NCI-H69 (cell line): ENCODE results near the gene HEXIM1.

Source experiments
- DNase-seq: peaks from one replicate; lab custom pipeline; 2025; lab: John Stamatoyannopoulos, UW

Gene HEXIM1

DNA sequence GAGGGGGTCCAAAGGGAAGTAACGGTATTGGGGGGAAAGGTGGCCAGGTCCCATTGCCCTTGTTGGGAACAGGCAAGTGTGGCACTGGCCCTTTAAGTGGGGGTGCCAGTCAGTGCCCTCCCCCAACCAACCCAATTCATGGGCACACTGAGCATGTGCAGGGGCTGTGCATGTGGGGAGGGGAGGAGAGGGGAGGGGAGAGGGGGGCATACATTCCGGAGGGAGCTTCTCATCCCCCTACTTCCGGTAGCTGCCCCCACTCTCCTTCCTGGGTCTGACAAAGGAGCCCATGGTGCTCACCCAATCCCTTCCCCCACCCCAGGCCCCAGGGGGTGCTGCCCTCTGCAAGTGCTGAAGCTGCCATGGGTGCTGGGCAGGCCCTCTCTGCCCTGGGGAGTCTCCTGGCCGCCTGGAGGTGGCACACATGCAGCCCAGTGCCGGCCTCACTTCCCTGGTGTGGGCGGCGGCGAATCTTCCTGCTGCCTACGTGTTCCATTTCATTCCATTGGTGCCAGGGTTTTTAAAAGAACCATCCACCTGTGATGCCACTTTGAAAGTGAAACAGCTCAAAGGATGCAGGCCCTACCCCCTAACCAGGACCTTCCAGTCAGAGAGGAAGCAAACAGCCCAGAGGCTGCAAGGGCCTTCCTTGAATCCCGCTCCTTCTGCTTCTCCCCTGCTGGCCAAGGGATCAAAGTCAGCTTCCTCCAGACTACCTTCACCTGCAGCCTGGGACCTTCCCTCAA lies 24.4 kb downstream of the HEXIM1 start:
- DNase-seq = peak; percentile 87

DNA sequence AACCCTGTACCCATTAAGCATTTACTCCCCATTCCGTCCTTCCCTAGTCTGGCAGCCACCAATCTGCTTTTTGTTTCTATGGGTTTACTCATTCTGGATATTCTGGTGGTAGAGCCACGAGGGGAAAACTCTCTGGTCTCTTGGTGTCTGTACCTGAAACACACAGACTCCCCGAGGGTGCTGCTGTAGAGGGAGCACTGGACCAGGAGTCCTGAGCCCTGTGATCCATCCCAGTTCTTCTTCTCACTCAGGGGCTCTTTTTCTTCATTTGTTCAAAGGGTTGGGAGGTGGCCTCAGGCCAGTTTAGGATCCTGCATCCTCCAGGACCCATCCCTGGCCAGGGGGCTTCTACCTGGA lies 27.5 kb downstream of the HEXIM1 start:
- no peak for DNase-seq

DNA sequence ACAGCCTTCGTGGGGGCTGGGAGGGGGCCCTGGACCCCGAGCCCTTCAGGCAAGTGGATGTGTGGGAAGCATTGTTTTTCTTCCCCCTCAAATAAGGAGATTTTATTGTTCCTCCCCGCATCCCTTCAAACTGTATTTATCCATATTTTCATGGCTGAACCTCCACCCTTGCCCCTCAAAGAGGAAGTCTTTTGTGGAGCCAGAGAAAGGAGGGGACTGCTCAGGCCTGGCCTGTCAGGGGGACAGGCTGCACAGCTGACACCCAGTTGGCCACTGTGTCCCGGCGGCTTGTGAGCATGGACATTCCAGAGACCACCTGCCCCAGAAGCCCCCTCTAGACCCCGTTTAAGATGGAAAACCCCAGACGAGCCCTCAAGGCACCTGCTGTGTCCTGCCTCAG lies 29.3 kb downstream of the HEXIM1 start:
- DNase-seq = no peak

DNA sequence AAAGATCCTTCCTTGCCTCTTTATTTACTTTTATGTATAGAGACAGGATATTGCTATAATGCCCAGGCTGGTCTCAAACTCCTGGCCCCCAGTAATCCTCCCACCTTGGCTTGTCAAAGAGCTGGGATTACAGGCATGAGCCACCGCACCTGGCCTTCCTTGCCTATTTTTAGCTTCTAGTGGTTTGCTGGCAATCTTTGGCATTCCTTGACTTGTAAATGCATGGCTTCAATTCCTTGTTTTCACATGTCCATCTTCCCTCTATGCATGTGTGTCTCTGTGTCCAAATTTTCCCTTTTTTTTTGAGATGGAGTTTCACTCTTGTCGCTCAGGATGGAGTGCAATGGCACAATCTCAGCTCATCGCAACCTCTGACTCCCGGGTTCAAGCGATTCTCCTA lies 35.9 kb downstream of the HEXIM1 start:
- DNase-seq = no peak

DNA sequence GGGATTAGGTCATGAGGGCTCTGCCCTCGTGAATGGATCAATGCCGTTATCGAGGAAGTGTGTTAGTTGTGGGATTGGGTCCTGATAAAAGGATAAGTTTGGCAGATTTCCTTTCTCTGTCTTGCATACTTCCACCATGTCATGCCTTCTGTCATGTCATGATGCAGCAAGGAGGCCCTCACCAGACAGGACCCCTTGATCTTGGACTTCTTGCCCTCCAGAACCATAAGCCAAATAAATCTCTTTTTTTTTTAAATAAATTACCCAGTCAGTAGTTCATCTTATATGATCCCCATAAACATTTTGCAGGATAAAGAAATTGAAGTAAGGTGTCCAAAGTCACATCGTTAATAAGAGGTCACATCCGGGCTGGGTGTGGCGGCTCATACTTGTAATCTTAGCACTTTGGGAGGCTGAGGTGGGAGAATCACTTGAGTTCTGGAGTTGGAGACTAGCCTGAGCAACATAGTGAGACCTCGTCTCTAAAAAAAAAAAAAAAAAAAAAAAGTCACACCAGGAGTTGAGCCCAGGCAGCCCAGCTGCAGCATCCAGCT lies 38.6 kb downstream of the HEXIM1 start:
- DNase-seq = no peak

DNA sequence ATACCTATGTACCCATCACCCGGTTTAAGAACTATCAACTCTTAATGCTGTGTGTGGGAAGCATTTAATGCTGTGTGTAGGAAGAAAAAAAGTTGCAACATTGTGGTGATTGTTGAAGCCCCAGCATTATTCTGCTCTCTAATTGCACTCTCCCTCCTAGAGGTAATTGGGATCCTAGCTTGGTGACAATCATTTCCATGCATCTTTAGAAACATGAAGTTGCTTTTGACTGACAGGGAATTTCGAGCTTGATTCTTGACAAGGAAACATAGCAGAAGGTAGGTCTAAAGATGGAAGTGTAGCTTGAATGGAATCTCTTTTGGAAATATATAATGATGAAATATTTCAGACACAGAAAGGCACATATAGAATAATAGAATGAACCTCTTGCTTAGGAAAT lies 40.7 kb downstream of the HEXIM1 start:
- no peak for DNase-seq

DNA sequence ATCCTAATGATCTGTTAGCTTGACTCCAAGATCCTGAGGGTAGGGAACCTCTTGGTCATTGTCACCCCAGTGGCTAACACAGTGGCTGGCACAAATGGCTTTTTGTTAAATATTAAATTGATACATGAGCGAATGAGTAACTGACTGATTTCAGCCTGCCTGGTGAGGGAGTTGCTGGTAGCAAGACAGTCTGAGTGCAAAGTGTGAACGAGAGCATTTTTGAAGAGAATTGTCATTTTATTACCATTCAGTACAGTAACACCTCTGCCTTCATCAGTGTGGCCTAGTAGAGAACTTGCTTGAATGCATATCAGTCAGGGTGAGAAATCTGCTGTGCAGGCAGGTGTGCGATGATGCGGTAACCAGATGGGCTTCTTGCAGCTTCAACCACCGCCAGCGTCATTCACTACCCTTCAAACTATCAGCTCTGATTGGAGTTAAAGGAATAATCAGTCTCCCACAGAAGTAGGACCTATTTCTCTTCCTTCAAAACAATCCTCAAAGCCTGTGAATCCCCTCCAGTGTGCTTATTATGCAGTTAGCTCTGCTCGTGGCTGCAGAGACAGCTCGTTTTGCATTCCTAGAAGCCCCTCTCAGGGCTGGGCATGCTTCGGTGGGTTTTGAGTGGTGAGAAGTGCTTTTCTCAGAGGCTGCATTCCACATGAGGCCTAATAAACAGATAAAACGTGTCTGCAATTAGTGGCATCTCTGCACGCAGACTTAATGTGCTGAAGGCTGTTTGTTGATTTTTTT lies 42.4 kb downstream of the HEXIM1 start:
- no peak for DNase-seq

DNA sequence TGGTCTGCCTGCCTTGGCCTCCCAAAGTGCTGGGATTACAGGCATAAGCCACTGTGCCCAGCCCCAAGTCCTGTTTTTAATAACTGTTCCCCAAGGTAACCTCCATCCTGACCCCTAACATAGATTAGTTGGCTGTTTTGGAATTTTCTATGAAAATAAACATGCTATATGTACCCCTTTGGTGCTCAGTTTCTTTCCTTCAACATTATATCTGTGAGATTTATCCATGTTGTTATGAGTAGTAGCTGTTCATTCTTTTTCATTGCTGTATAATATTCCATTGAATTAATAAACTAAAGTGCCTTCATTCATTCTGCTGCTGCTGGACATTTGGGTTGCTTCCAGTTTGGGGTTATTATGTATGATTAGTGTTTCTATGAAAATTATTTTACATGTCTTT lies 47.1 kb downstream of the HEXIM1 start:
- no peak for DNase-seq

DNA sequence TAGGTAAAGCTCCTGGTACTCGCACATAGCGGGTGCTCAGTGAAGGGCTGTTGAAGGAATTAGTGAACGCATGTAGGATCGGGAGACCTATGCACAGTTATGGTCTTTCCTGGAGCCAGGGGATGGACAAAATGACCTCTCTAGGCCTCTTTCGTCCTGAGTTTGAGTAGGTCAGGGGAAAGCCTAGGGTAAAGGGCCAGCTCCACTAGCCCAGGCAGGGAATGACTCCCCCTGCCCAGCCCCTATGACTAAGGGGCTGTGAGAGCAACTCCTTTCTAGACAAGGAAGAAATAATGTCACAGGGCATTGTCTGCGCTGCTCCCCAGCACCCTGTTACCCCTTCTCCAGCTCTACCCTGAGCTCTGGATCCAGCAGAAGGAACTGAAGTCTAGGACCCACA lies 48.8 kb downstream of the HEXIM1 start:
- no peak for DNase-seq

DNA sequence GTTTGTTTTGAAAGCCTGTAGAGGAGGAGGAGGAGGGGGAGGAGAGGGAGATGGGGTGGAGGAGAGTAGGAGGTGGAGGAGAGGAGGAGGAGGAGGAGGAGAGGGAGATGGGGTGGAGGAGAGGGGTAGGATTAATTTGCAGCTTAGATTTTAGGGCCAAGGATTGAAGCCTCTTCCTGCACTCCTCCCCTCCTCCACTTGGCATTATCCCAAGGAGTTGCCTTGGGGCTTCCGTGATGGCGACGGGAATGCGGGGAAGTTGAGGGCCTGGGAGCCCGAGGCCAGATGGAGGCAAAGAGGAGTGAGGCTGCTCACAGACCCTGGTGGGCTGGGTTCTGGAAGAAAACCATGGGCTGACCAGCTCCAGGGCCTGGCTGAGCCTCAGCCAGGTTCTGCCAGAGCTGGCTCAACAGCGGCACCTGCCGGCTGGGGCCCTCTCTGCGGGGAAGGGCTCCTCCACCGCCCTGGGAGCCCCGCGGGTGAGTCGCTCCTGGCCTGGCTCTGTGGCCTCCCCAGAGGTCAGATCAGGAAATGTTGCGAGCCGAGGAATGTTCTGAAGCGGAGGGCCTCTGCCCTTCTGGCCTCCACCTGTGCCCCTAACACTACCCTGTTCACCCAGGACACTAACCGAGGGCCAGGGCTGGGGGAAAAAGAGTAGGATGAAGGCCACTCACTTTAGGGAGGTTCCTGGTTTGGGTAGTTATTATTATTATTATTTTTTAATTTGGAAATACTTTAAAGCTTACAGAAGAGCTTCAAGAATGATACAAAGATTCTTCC lies 49.5 kb downstream of the HEXIM1 start:
- DNase-seq = peak; percentile 84

DNA sequence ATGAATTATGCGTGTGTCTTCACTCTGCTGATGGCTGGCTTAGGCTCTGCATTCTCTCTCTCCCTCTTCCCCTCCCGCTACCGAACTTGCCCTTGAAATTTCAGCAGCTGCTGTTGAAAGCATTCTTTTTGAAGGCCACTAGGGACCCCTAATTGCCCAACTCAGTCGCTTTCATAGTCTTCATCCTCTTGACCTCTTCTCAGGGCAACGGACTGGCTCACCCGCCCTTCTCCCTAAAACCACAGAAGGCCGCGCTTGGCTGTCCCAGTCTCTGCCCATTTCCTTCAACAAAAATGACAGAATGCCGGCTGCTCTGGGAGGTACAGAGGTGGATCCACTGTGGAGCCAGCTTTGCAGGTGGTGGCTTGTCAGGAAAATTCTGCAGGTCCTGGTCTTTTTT lies 52.4 kb downstream of the HEXIM1 start:
- DNase-seq = peak; percentile 17

DNA sequence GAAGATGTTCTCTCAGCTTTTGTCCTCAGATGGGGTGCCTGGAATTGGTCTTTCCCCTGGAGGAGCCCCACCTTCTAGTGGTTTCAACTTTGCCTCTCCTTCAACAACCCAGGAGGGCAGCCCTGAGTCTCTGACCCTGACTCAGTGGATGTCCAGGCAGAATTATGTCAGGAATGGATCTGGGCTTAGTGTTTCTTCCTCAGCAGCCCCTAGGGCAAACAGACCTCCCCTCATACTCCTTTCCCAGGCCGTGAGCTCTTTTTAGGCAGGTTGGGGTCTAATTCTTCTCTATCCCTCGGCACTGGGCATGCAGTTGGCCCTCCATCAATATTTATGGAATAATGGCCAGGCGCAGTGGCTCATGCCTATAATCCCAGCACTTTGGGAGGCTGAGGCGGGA lies 53.2 kb downstream of the HEXIM1 start:
- DNase-seq = no peak
